ENCODE measurements around the gene NFAT5. TPM values are rescaled to one million over a fixed set of nuclear protein-coding genes. Genes with fewer than 3 reads are reported as not detected.
"Not testable (repeated sequence)": the region's sequence is repeated elsewhere in the genome, so short reads cannot be mapped to it uniquely, and the experiment has no call there.

Gene NFAT5
- total and polyA plus RNA-seq, 8 donors = 1.2 to 57.2 (median 21.5) TPM

GRCh38 chr16:69564845-69565670 lies 708 bp upstream of the NFAT5 start:
- intact Hi-C loops (cut with DNase I; ENCODE audit: low total_unique reads) = no loop called here
- H3K9me3 ChIP-seq = no peaks in the 10 kb centered on the region
- H3K4me1 ChIP-seq = peaks cover 22 to 56% (median 36%) of the 10 kb centered on the region in 4 donors
- H3K27ac ChIP-seq = peak overlapping the region; percentile 99
- H3K27me3 ChIP-seq = no peaks in the 10 kb centered on the region
- TF ChIP-seq CTCF (IDR thresholded peaks at IDR 0.05) (no peak), POLR2AphosphoS5 (IDR thresholded peaks at IDR 0.05) (no peak), POLR2A (IDR thresholded peaks at IDR 0.05) (no peak), EP300 (IDR thresholded peaks at IDR 0.05) (no peak)
- no peak for DNase-seq
- 1 to 4% (median 2%) methylated on average over 26 to 31 of the region's 31 CpGs for WGBS, 5 donors
- H3K36me3 ChIP-seq = no peaks in the 10 kb centered on the region
- peak overlapping the region; percentile 89 to 100 (median 96) for H3K4me3 ChIP-seq

GRCh38 chr16:69566240-69566980 lies 644 bp downstream of the NFAT5 start:
- H3K9me3 ChIP-seq = no peaks in the 10 kb centered on the region
- TF ChIP-seq CTCF (IDR thresholded peaks at IDR 0.05) (no peak), POLR2AphosphoS5 (IDR thresholded peaks at IDR 0.05) (no peak), EP300 (IDR thresholded peaks at IDR 0.05) (no peak), POLR2A (IDR thresholded peaks at IDR 0.05) (no peak)
- intact Hi-C loops (cut with DNase I; ENCODE audit: low total_unique reads) = no loop called here
- H3K27ac ChIP-seq = peak overlapping the region; percentile 99
- peaks cover 22 to 64% (median 42%) of the 10 kb centered on the region in 4 donors for H3K4me1 ChIP-seq
- no peaks in the 10 kb centered on the region for H3K36me3 ChIP-seq
- DNase-seq = peak; percentile 45 to 84
- peak overlapping the region; percentile 89 to 100 (median 96) for H3K4me3 ChIP-seq
- 0 to 1% (median 0%) methylated on average over 36 to 75 of the region's 75 CpGs for WGBS, 5 donors
- no peaks in the 10 kb centered on the region for H3K27me3 ChIP-seq

GRCh38 chr16:69566981-69567680 lies 1.4 kb downstream of the NFAT5 start:
- H3K4me1 ChIP-seq = peaks cover 22 to 61% (median 44%) of the 10 kb centered on the region in 4 donors
- peak overlapping the region; percentile 89 to 100 (median 96) for H3K4me3 ChIP-seq
- 0 to 1% (median 0%) methylated on average over 9 of the region's 9 CpGs for WGBS, 5 donors
- H3K9me3 ChIP-seq = no peaks in the 10 kb centered on the region
- no peak for TF ChIP-seq POLR2AphosphoS5 (IDR thresholded peaks at IDR 0.05)
- TF ChIP-seq CTCF (IDR thresholded peaks at IDR 0.05) = peak in 2 of 7 experiments; percentile 5 to 8
- no peaks in the 10 kb centered on the region for H3K27me3 ChIP-seq
- peak overlapping the region; percentile 99 for H3K27ac ChIP-seq
- intact Hi-C loops (cut with DNase I; ENCODE audit: low total_unique reads) = no loop called here
- H3K36me3 ChIP-seq = no peaks in the 10 kb centered on the region
- DNase-seq = peak in 1 of 2 donors; percentile 66

GRCh38 chr16:69568676-69569075 lies 2.9 kb downstream of the NFAT5 start:
- Histone ChIP-seq H3K27me3 (no peaks in the 10 kb centered on the region), H3K27ac (peak overlapping the region in 3 of 5 donors; percentile 13 to 99 (median 99)), H3K4me1 (peaks cover 22 to 64% (median 46%) of the 10 kb centered on the region in 4 donors), H3K4me3 (peak overlapping the region in 1 of 4 donors; percentile 89), H3K36me3 (no peaks in the 10 kb centered on the region), H3K9me3 (no peaks in the 10 kb centered on the region)
- TF ChIP-seq POLR2A (IDR thresholded peaks at IDR 0.05) (no peak), EP300 (IDR thresholded peaks at IDR 0.05) (no peak), CTCF (IDR thresholded peaks at IDR 0.05) (no peak), POLR2AphosphoS5 (IDR thresholded peaks at IDR 0.05) (no peak)
- DNase-seq = no peak
- WGBS, 5 donors = 50 to 66% (median 58%) methylated on average over 2 of the region's 2 CpGs
- intact Hi-C loops (cut with DNase I; ENCODE audit: low total_unique reads) = no loop called here

- intact Hi-C loops (cut with DNase I; ENCODE audit: low total_unique reads); H3K27ac ChIP-seq: not testable (repeated sequence)
- WGBS, 5 donors = 92 to 94% (median 92%) methylated on average over 9 of the region's 9 CpGs
Observed at GRCh38 chr16:69578771-69579170, 13.0 kb downstream of the NFAT5 start.

More at GRCh38 chr16:69578771-69579170, 13.0 kb downstream of the NFAT5 start:
- H3K9me3 ChIP-seq, H3K27me3 ChIP-seq, DNase-seq, H3K36me3 ChIP-seq, H3K4me3 ChIP-seq: not testable (repeated sequence)
- peaks cover 0 to 47% (median 17%) of the 10 kb centered on the region in 4 donors for H3K4me1 ChIP-seq
